SJCRH30 (cell line): ENCODE results near the gene DCUN1D3. TPM values are rescaled to one million over a fixed set of nuclear protein-coding genes. Genes with fewer than 3 reads are reported as not detected.
A peak's percentile ranks its signal among the peaks of the same experiment; 100 is the strongest.
"Not testable (repeated sequence)": the region's sequence is repeated elsewhere in the genome, so short reads cannot be mapped to it uniquely, and the experiment has no call there.

Experiments used
- DNase-seq, 2 experiments: peaks; one replicate each; pipeline ENCODE4 v3.0.0-alpha.2; 2015 to 2020
- H3K27ac ChIP-seq: fragments of 250-450 bp; sonication (Bioruptor Pico); 2 replicates; pipeline ENCODE4 v1.5.1; 2020; ENCODE audit warnings: mild to moderate bottlenecking, moderate library complexity
- H3K27me3 ChIP-seq: fragments of 250-450 bp; sonication (Bioruptor Pico); 2 replicates; pipeline ENCODE4 v1.5.1; 2020; ENCODE audit warnings: mild to moderate bottlenecking, moderate library complexity
- H3K36me3 ChIP-seq: fragments of 250-450 bp; sonication (Bioruptor Pico); 2 replicates; pipeline ENCODE4 v1.5.1; 2020; ENCODE audit warnings: mild to moderate bottlenecking, moderate library complexity
- H3K4me1 ChIP-seq: fragments of 250-450 bp; sonication (Bioruptor Pico); 2 replicates; pipeline ENCODE4 v1.5.1; 2020; ENCODE audit warnings: mild to moderate bottlenecking, moderate library complexity
- H3K4me3 ChIP-seq: fragments of 250-450 bp; sonication (Bioruptor Pico); 2 replicates; pipeline ENCODE4 v1.5.1; 2020; ENCODE audit warnings: mild to moderate bottlenecking, moderate library complexity
- H3K9me3 ChIP-seq: fragments of 250-450 bp; sonication (Bioruptor Pico); replicated peaks from 2 replicates; pipeline ENCODE4 v1.5.1; 2020; ENCODE audit warnings: mild to moderate bottlenecking, moderate library complexity
- total RNA-seq: library from RNA; depleted of rRNA; stranded (reverse); fragments of >200 nt; shearing (Covaris generic); gene quantifications from 2 replicates; pipeline ENCODE4 v1.2.3, GENCODE V29; 2014; rRNA removed

The DCUN1D3 gene
- total RNA-seq, 1 experiment from 2014 or later = 7.8 TPM

- no peak overlapping the region for H3K27ac ChIP-seq
- H3K4me1 ChIP-seq = no peaks in the 10 kb centered on the region
- no peaks in the 10 kb centered on the region for H3K27me3 ChIP-seq
- no peak overlapping the region for H3K4me3 ChIP-seq
- no peak for DNase-seq
- H3K9me3 ChIP-seq = no peaks in the 10 kb centered on the region
- peaks cover 5% of the 10 kb centered on the region for H3K36me3 ChIP-seq
Observed at GRCh38 chr16:20818929-20819585, 81.1 kb downstream of the DCUN1D3 start.

- H3K4me3 ChIP-seq = no peak overlapping the region
- no peak for DNase-seq
- no peaks in the 10 kb centered on the region; the same call in 1 of the 2 replicates for H3K36me3 ChIP-seq
- no peaks in the 10 kb centered on the region for H3K4me1 ChIP-seq
- H3K27ac ChIP-seq = no peak overlapping the region
- no peaks in the 10 kb centered on the region for H3K9me3 ChIP-seq
- no peaks in the 10 kb centered on the region for H3K27me3 ChIP-seq
Observed at GRCh38 chr16:20814784-20815183, 85.4 kb downstream of the DCUN1D3 start.

- H3K4me3 ChIP-seq = no peak overlapping the region
- DNase-seq = no peak
- no peaks in the 10 kb centered on the region for H3K27me3 ChIP-seq
- no peaks in the 10 kb centered on the region; the same call in 1 of the 2 replicates for H3K36me3 ChIP-seq
- H3K27ac ChIP-seq = no peak overlapping the region
- H3K4me1 ChIP-seq = no peaks in the 10 kb centered on the region
- H3K9me3 ChIP-seq = no peaks in the 10 kb centered on the region
Observed at GRCh38 chr16:20812510-20812909, 87.6 kb downstream of the DCUN1D3 start.

DNA sequence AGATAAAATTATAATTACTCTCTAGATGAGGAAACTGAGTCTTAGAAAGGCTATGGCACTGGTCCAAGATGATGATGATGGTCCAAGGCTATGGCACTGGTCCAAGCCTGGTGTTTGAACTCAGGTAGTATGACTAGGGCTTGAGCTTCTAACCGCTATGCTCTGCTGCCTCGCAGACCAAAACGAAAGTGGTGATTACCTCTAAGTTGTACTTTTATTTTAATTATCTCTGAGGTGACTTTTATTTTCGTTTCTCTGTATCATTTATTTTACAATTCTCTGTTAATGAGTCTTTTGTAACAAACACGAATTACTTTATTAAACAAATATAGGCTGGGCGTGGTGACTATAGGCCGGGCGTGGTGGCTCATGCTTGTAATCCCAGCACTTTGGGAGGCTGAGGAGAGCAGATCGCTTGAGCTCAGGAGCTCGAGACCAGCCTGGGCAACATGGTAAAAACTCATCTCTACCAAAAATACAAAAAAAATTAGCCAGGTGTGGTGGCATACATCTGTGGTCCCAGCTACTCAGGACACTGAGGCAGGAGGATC, 88.2 kb downstream of the DCUN1D3 start:
- no peak for DNase-seq
- Histone ChIP-seq H3K27ac (no peak overlapping the region), H3K4me3 (no peak overlapping the region), H3K36me3 (no peaks in the 10 kb centered on the region; the same call in 1 of the 2 replicates), H3K4me1 (no peaks in the 10 kb centered on the region), H3K27me3 (no peaks in the 10 kb centered on the region), H3K9me3 (no peaks in the 10 kb centered on the region)

DNA sequence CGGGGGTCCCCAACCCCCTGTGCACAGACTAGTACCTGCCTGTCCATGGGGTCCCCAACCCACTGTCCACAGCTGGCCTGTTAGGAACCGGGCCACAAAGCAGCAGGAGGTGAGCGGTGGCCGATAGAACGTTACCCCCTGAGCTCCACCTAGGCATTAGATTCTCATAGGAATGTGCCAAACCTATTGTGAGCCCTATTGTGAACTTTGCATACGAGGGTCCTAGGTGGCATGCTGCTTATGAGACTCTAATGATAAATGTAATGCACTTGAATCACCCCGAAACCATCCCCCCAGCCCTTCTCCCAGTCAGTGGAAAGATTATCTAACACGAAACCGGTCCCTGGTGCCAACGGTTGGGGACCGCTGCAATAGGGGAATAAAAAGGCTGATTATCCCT, 92.3 kb downstream of the DCUN1D3 start:
- DNase-seq = no peak
- no peak overlapping the region for H3K27ac ChIP-seq
- no peak overlapping the region; the same call in 1 of the 2 replicates for H3K4me3 ChIP-seq
- H3K36me3 ChIP-seq = no peaks in the 10 kb centered on the region
- H3K27me3 ChIP-seq = no peaks in the 10 kb centered on the region
- H3K9me3 ChIP-seq = no peaks in the 10 kb centered on the region
- no peaks in the 10 kb centered on the region for H3K4me1 ChIP-seq

DNA sequence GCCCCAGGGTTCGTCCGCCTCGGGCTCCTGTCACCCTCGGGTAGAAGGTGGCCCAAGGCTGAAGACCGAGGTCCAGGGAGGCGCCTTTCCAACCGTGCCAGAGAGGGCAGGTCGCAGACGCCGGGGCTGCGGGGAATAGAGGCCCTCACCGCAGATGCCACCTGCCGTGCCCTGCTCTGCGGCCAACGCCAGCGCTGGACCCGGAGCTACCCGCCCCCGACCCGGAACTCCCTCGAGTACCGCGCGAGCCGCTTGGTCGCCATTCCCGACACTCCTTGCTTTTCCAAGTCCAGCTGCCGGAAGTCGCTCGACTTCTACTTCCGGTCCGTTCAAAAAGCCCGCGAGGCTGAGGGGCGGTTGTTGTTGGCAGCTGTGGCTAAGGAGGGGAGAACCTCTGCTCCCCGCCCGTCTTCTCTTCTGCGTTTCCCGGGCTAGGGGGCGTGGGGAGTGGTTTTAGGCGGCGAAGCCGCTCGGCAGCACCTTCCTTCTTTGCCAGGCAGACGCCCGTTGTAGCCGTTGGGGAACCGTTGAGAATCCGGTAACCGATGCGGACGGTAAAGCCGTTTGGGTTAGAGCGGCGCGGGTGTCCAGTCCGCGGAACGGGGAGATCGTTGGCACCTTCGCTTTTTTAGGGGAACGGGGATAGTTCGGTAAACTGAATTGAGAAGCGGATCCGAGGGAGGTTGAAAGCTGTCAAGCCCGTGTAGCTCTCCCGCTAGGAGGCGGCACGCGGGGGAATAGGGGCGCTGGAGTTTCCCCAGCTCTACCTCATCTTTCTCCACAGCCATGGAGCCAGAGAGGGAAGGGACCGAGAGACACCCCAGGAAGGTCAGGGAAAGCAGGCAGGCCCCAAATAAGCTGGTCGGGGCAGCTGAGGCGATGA, 93.7 kb downstream of the DCUN1D3 start, which contains the start of the genes ERI2 and REXO5:
TSS of gene ERI2 (minus strand) at position 305 of the 883 bp plus-strand sequence. CDS start at position 263, 42 bp downstream.
TSS of gene REXO5 (plus strand) at position 360 of the 883 bp plus-strand sequence. CDS start at position 787, 427 bp downstream.
- Histone ChIP-seq H3K27ac (peak within 1 kb of the TSS; percentile 93), H3K36me3 (no peaks in the 10 kb centered on the region), H3K27me3 (no peaks in the 10 kb centered on the region), H3K9me3 (no peaks in the 10 kb centered on the region), H3K4me1 (no peaks in the 10 kb centered on the region), H3K4me3 (peak within 1 kb of the TSS; percentile 84)
- DNase-seq = peak; percentile 95 to 96

DNA sequence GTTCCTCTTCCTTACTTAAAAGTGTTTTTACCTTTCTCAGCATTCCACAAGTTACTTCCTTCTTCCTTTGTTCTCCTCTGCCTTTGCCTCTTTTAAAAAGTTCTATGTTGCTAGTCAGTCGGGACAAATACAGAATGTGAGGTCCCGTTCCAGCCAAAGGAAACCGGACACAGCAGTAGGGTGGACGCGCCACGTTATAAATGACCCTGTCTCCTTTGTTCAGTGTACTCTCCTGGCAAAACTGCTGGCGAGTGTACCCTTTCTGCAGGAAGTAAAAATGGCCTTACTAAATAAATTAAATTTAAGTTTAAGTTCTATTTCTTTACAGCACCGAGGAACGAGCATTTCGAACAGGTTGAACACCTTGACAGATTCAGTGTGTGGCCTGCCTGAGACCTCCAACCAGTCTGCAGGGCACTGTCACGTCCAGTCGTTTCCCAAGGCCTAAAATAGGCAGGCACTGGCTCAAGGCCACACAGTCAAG, 94.4 kb downstream of the DCUN1D3 start:
- H3K36me3 ChIP-seq, H3K4me1 ChIP-seq, H3K27me3 ChIP-seq, H3K9me3 ChIP-seq, DNase-seq: not testable (repeated sequence)
- Histone ChIP-seq H3K4me3 (peak overlapping the region; percentile 84), H3K27ac (peak overlapping the region; percentile 93)

Other genes with a start within 250 kb of the DCUN1D3 start
- 0.08 and 0.14 TPM in 2 replicates for gene ACSM1, start 202.7 kb downstream of the DCUN1D3 start, total RNA-seq
- gene THUMPD1, start 158.5 kb downstream of the DCUN1D3 start, total RNA-seq = 54.4 and 66.1 TPM in 2 replicates
- 1.8 and 2.0 TPM in 2 replicates for gene ACSM3, start 136.3 kb downstream of the DCUN1D3 start, total RNA-seq
- 35.7 and 38.5 TPM in 2 replicates for gene ERI2, start 93.9 kb downstream of the DCUN1D3 start, total RNA-seq
- 12.6 and 17.2 TPM in 2 replicates for gene REXO5, start 93.8 kb downstream of the DCUN1D3 start, total RNA-seq
- gene LYRM1, start 413 bp upstream of the DCUN1D3 start, total RNA-seq = 13.4 and 15.3 TPM in 2 replicates